HL-60 (cell line): ENCODE measurements around the gene F2R.

Source experiments
- DNase-seq, 2 experiments: peaks; one replicate each; pipeline ENCODE4 v3.0.0-alpha.2; 2010 to 2020; ENCODE audit warnings: low read depth in 1 of 2, low spot score in 1 of 2
- H3K27ac ChIP-seq: fragments of 250-450 bp; sonication (Bioruptor Pico); replicated peaks from 2 replicates; pipeline ENCODE4 v1.5.1; 2020; ENCODE audit warnings: mild to moderate bottlenecking, moderate library complexity
- H3K27me3 ChIP-seq: fragments of 250-450 bp; sonication (Bioruptor Pico); 2 replicates; pipeline ENCODE4 v1.5.1; 2021; ENCODE audit warnings: mild to moderate bottlenecking, moderate library complexity; ENCODE audit not compliant: insufficient read depth, poor library complexity, severe bottlenecking
- H3K4me3 ChIP-seq: replicated peaks from 2 replicates; pipeline ENCODE4 v1.5.1; 2011; ENCODE audit warnings: mild to moderate bottlenecking, control low read depth, low read length; ENCODE audit not compliant: insufficient read depth
- GABPA ChIP-seq: IDR thresholded peaks from 2 replicates; pipeline ENCODE4 v1.6.1; 2012; ENCODE audit warnings: low read depth
- POLR2AphosphoS5 ChIP-seq: IDR thresholded peaks from 2 replicates; pipeline ENCODE4 v1.6.1; 2012; ENCODE audit warnings: low read depth
- SPI1 ChIP-seq: IDR thresholded peaks from 2 replicates; pipeline ENCODE4 v1.6.1; 2012; ENCODE audit warnings: low read depth, mild to moderate bottlenecking, borderline replicate concordance
- TF ChIP-seq, protein P1 (sequence below): IDR thresholded peaks from one replicate; pipeline ENCODE4 v1.5.1; 2011; ENCODE audit warnings: low read length, control low read depth, inconsistent platforms; ENCODE audit not compliant: insufficient read depth
- TF ChIP-seq, protein P2 (sequence below): IDR thresholded peaks from 2 replicates; pipeline ENCODE4 v1.6.1; 2012; ENCODE audit warnings: low read depth; ENCODE audit not compliant: insufficient replicate concordance

F2R gene

DNA sequence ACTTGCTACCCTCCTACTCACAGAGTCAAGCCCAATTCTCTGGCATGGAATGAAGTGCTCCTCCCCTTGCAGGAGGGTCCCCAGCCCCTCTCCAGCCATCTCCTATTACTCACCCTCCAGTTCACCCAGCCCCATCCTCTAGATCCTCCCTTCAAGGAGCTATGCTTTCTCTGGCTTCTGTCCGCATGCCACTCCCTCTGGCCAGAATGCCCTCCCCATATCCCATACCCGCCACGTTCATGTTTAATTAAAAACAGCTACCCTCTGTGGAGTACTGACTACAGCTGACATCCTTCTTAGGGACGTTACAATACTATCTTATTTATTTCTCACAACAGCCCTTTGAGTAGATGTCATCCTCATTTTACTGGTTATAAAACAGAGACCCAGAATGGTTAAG is 3.0 kb downstream of the F2R start:
- Histone ChIP-seq H3K27ac (no peak overlapping the region), H3K27me3 (no peaks in the 10 kb centered on the region), H3K4me3 (no peak overlapping the region)
- TF ChIP-seq GABPA (no peak), SPI1 (no peak), POLR2AphosphoS5 (no peak)
- TF ChIP-seq, protein P1, sequence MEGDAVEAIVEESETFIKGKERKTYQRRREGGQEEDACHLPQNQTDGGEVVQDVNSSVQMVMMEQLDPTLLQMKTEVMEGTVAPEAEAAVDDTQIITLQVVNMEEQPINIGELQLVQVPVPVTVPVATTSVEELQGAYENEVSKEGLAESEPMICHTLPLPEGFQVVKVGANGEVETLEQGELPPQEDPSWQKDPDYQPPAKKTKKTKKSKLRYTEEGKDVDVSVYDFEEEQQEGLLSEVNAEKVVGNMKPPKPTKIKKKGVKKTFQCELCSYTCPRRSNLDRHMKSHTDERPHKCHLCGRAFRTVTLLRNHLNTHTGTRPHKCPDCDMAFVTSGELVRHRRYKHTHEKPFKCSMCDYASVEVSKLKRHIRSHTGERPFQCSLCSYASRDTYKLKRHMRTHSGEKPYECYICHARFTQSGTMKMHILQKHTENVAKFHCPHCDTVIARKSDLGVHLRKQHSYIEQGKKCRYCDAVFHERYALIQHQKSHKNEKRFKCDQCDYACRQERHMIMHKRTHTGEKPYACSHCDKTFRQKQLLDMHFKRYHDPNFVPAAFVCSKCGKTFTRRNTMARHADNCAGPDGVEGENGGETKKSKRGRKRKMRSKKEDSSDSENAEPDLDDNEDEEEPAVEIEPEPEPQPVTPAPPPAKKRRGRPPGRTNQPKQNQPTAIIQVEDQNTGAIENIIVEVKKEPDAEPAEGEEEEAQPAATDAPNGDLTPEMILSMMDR = no peak
- TF ChIP-seq, protein P2, sequence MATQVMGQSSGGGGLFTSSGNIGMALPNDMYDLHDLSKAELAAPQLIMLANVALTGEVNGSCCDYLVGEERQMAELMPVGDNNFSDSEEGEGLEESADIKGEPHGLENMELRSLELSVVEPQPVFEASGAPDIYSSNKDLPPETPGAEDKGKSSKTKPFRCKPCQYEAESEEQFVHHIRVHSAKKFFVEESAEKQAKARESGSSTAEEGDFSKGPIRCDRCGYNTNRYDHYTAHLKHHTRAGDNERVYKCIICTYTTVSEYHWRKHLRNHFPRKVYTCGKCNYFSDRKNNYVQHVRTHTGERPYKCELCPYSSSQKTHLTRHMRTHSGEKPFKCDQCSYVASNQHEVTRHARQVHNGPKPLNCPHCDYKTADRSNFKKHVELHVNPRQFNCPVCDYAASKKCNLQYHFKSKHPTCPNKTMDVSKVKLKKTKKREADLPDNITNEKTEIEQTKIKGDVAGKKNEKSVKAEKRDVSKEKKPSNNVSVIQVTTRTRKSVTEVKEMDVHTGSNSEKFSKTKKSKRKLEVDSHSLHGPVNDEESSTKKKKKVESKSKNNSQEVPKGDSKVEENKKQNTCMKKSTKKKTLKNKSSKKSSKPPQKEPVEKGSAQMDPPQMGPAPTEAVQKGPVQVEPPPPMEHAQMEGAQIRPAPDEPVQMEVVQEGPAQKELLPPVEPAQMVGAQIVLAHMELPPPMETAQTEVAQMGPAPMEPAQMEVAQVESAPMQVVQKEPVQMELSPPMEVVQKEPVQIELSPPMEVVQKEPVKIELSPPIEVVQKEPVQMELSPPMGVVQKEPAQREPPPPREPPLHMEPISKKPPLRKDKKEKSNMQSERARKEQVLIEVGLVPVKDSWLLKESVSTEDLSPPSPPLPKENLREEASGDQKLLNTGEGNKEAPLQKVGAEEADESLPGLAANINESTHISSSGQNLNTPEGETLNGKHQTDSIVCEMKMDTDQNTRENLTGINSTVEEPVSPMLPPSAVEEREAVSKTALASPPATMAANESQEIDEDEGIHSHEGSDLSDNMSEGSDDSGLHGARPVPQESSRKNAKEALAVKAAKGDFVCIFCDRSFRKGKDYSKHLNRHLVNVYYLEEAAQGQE = no peak
- DNase-seq = no peak

GRCh38 chr5:76720988-76721569 is 5.2 kb downstream of the F2R start:
- no peak for DNase-seq
- TF ChIP-seq POLR2AphosphoS5 (no peak), GABPA (no peak), SPI1 (no peak)
- TF ChIP-seq, protein P1 = no peak
- TF ChIP-seq, protein P2 = no peak
- no peak overlapping the region for H3K4me3 ChIP-seq
- no peaks in the 10 kb centered on the region for H3K27me3 ChIP-seq
- no peak overlapping the region for H3K27ac ChIP-seq

DNA sequence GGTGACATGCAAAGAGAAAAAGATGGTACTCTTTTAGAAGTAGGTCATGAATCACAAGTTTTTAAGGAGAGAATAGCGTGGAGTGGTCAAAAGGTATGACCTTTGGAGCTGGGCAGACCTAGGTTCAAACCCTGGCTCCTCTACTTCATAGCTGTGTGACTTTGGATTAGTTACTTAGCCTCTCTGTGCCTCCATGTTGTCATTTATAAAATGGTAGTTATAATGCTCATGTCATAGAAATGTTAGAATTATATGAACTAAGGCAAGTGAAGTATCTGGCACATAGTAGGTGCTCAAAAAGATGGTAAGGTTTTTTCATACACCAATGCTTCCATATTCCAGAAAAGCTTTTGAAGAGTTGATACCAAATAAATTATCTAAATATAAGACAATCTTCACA is 7.3 kb downstream of the F2R start:
- H3K27ac ChIP-seq = no peak overlapping the region
- no peak for TF ChIP-seq SPI1
- no peak for TF ChIP-seq GABPA
- TF ChIP-seq, protein P1 = no peak
- TF ChIP-seq, protein P2 = no peak
- TF ChIP-seq POLR2AphosphoS5 = no peak
- H3K4me3 ChIP-seq = no peak overlapping the region
- DNase-seq = no peak
- H3K27me3 ChIP-seq = no peaks in the 10 kb centered on the region
